ENCODE data around the gene PKN2. TPM values are rescaled to one million over a fixed set of nuclear protein-coding genes. Genes with fewer than 3 reads are reported as not detected.

PKN2 gene
- total RNA-seq, 1 experiment from 2014 or later, result 74.1 TPM

DNA sequence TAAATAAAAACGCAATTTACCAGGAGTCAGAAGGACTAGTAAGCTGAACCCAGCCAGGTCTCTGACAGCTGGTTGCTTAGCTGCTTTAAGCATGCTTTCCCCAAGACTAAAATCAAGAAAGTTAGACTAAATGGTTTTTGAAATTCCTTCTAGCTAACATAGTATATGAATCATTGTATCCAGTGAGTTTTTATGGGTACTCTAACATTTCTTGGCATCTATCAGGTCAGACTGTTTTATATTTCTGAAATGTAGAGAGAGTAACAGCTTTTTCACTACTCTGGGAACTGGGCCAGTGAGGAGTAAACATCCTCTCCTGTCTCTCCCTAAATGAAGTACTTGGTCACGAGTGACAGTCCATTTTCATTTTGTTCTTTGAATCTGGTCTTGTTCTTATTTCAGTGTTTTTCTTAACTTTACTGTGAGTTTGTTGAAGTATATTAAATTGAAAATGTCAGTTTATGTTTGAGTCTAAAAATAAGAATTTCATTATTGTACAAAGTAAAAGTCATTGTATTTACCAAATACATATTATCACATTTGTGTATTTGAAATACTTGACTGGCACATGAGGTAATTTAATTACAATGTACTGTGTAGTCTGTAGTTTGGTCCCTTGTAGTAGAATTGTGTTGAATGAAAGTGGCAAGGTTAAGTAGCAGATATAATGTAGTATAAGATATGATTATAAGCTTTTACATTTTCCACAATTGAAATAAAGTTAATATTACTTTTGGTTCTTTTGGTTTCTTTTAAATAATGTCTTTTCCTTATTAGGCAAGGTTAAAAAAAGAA, 47.6 kb downstream of the PKN2 start:
- H3K27me3 ChIP-seq (ENCODE audit: control insufficient read depth, insufficient read depth, low read length), result no peaks in the 10 kb centered on the region
- H3K27ac ChIP-seq (ENCODE audit: low read length), result peak overlapping the region; percentile 18; the same call in 1 of the 2 replicates
- intact Hi-C loops (cut with micrococcal nuclease; ENCODE audit: unreplicated experiment) (no loop called here), in situ Hi-C loops (cut with HindIII; ENCODE audit: low pct_unique_long_range_greater_than_20kb, low sequenced_read_pairs) (no loop called here)
- peak; percentile 84 for ATAC-seq
- H3K9me3 ChIP-seq (ENCODE audit: control insufficient read depth, insufficient read depth, low read depth, low read length), result peaks cover 8% of the 10 kb centered on the region; the same call in 1 of the 2 replicates
- no peak overlapping the region for H3K4me3 ChIP-seq (ENCODE audit: low read depth in 2 of 2, low read length in 2 of 2)
- BruUV-seq (replicated peaks), result no TSS peak
- no peaks in the 10 kb centered on the region for H3K36me3 ChIP-seq (ENCODE audit: control insufficient read depth, insufficient read depth, low read length)
- TF ChIP-seq, protein P1, sequence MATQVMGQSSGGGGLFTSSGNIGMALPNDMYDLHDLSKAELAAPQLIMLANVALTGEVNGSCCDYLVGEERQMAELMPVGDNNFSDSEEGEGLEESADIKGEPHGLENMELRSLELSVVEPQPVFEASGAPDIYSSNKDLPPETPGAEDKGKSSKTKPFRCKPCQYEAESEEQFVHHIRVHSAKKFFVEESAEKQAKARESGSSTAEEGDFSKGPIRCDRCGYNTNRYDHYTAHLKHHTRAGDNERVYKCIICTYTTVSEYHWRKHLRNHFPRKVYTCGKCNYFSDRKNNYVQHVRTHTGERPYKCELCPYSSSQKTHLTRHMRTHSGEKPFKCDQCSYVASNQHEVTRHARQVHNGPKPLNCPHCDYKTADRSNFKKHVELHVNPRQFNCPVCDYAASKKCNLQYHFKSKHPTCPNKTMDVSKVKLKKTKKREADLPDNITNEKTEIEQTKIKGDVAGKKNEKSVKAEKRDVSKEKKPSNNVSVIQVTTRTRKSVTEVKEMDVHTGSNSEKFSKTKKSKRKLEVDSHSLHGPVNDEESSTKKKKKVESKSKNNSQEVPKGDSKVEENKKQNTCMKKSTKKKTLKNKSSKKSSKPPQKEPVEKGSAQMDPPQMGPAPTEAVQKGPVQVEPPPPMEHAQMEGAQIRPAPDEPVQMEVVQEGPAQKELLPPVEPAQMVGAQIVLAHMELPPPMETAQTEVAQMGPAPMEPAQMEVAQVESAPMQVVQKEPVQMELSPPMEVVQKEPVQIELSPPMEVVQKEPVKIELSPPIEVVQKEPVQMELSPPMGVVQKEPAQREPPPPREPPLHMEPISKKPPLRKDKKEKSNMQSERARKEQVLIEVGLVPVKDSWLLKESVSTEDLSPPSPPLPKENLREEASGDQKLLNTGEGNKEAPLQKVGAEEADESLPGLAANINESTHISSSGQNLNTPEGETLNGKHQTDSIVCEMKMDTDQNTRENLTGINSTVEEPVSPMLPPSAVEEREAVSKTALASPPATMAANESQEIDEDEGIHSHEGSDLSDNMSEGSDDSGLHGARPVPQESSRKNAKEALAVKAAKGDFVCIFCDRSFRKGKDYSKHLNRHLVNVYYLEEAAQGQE (IDR thresholded peaks at IDR 0.05; ENCODE audit: insufficient read depth in 1 of 2, low read depth in 2 of 2, low read length in 1 of 2), result no peak
- TF ChIP-seq, protein P2, sequence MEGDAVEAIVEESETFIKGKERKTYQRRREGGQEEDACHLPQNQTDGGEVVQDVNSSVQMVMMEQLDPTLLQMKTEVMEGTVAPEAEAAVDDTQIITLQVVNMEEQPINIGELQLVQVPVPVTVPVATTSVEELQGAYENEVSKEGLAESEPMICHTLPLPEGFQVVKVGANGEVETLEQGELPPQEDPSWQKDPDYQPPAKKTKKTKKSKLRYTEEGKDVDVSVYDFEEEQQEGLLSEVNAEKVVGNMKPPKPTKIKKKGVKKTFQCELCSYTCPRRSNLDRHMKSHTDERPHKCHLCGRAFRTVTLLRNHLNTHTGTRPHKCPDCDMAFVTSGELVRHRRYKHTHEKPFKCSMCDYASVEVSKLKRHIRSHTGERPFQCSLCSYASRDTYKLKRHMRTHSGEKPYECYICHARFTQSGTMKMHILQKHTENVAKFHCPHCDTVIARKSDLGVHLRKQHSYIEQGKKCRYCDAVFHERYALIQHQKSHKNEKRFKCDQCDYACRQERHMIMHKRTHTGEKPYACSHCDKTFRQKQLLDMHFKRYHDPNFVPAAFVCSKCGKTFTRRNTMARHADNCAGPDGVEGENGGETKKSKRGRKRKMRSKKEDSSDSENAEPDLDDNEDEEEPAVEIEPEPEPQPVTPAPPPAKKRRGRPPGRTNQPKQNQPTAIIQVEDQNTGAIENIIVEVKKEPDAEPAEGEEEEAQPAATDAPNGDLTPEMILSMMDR (IDR thresholded peaks at IDR 0.05), result no peak
- TF ChIP-seq TCF7L2 (IDR thresholded peaks at IDR 0.05; ENCODE audit: low read depth, low read length), result no peak
- TF ChIP-seq POLR2AphosphoS5 (IDR thresholded peaks at IDR 0.05; ENCODE audit: low read depth, low read length), result no peak
- no peak for TF ChIP-seq SIN3A (IDR thresholded peaks at IDR 0.05; ENCODE audit: borderline replicate concordance, insufficient read depth, low read depth, low read length)
- POLR2A ChIA-PET, result no interaction called here
- peak; percentile 52 for DNase-seq (ENCODE audit: low read depth, low spot score)
- CTCF ChIA-PET, result interaction anchor here (0.5 kb wide), 1 partner anchor 145 kb away, joined by 3 read pairs; no protein-coding TSS in a partner anchor
- H3K4me1 ChIP-seq (ENCODE audit: control insufficient read depth, insufficient read depth, low read length), result peaks cover 9% of the 10 kb centered on the region

DNA sequence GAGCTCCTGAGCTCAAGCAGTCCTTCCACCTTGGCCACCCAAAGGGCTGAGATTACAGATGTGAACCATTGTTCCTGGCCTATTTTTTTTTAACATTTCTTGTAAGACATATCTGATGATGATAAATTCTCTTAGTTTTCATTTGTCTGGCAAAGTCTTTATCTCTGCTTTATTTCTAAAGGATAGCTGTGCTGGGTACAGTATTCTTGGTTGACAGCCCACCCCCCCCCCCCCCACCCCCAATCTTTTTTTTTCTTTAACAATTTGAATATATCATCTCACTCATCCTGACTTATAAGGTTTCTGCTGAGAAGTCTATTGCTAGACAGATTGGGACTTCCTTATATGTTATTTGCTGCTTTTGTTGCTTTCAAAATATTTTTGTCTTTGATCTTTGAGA, 51.3 kb downstream of the PKN2 start:
- intact Hi-C loops (cut with micrococcal nuclease; ENCODE audit: unreplicated experiment) (no loop called here), in situ Hi-C loops (cut with HindIII; ENCODE audit: low pct_unique_long_range_greater_than_20kb, low sequenced_read_pairs) (no loop called here)
- POLR2A ChIA-PET, result interaction anchor here (0.7 kb wide), 1 partner anchor 81 kb away, joined by 4 read pairs; no protein-coding TSS in a partner anchor

More for the DNA sequence above, 51.3 kb downstream of the PKN2 start:
- CTCF ChIA-PET, result interaction anchor here (0.7 kb wide), 1 partner anchor 17 kb away, joined by 3 read pairs; no protein-coding TSS in a partner anchor
- Histone ChIP-seq H3K4me3 (ENCODE audit: low read depth in 2 of 2, low read length in 2 of 2) (no peak overlapping the region), H3K36me3 (ENCODE audit: control insufficient read depth, insufficient read depth, low read length) (no peaks in the 10 kb centered on the region), H3K27ac (ENCODE audit: low read length) (no peak overlapping the region), H3K4me1 (ENCODE audit: control insufficient read depth, insufficient read depth, low read length) (peaks cover 9% of the 10 kb centered on the region), H3K27me3 (ENCODE audit: control insufficient read depth, insufficient read depth, low read length) (no peaks in the 10 kb centered on the region), H3K9me3 (ENCODE audit: control insufficient read depth, insufficient read depth, low read depth, low read length) (peaks cover 8% of the 10 kb centered on the region; the same call in 1 of the 2 replicates)
- no TSS peak for BruUV-seq (replicated peaks)
- TF ChIP-seq POLR2AphosphoS5 (IDR thresholded peaks at IDR 0.05; ENCODE audit: low read depth, low read length), result no peak
- TF ChIP-seq, protein P1 (IDR thresholded peaks at IDR 0.05; ENCODE audit: insufficient read depth in 1 of 2, low read depth in 2 of 2, low read length in 1 of 2), result no peak
- TF ChIP-seq TCF7L2 (IDR thresholded peaks at IDR 0.05; ENCODE audit: low read depth, low read length), result no peak
- TF ChIP-seq SIN3A (IDR thresholded peaks at IDR 0.05; ENCODE audit: borderline replicate concordance, insufficient read depth, low read depth, low read length), result no peak
- TF ChIP-seq, protein P2 (IDR thresholded peaks at IDR 0.05), result no peak
- DNase-seq (ENCODE audit: low read depth, low spot score) (no peak), ATAC-seq (no peak)
